Colonic mucosa (tissue), 4 donors: Measurements from ENCODE around the gene ARV1. TPM values are rescaled to one million over a fixed set of nuclear protein-coding genes. Genes with fewer than 3 reads are reported as not detected.
A peak's percentile ranks its signal among the peaks of the same experiment; 100 is the strongest.

Source experiments
- DNase-seq: peaks from one replicate; pipeline ENCODE4 v3.0.0-alpha.2; 2020
- H3K27ac ChIP-seq: fragments of 200-600 bp; one replicate; pipeline ENCODE4 v1.8.0; 2021
- H3K27me3 ChIP-seq: fragments of 200-600 bp; one replicate; pipeline ENCODE4 v1.8.0; 2021
- H3K36me3 ChIP-seq: fragments of 200-600 bp; one replicate; pipeline ENCODE4 v1.8.0; 2021
- H3K4me1 ChIP-seq: fragments of 200-600 bp; one replicate; pipeline ENCODE4 v1.8.0; 2021; ENCODE audit warnings: mild to moderate bottlenecking
- H3K4me3 ChIP-seq: fragments of 200-600 bp; one replicate; pipeline ENCODE4 v1.8.0; 2021
- H3K9ac ChIP-seq, 2 donors: one replicate each; pipeline ENCODE4 v1.7.0; 2013; ENCODE audit warnings: control low read depth in 2 of 2, low read depth in 2 of 2, low read length in 2 of 2
- H3K9me3 ChIP-seq: fragments of 200-600 bp; one replicate; pipeline ENCODE4 v1.8.0; 2021
- CTCF ChIP-seq: fragments of 200-600 bp; IDR thresholded peaks from one replicate; pipeline ENCODE4 v1.8.0; 2022; ENCODE audit warnings: antibody characterized with exemption, mild to moderate bottlenecking
- intact Hi-C: fragments of 100-400 bp; cut with DNase I; formaldehyde crosslinking; loops from one replicate; pipeline ENCODE4 v1.14.1; 2022
- total RNA-seq, 2 donors: library from RNA; stranded (reverse); fragmentation: NEBNext Ultra II Directional in 1 of 2; extraction: Animal tissue kit (Norgen Biotek cat#: 25700) in 1 of 2; gene quantifications; one replicate each; pipeline ENCODE4 v1.2.1, GENCODE V29; 2021
- donor health status: healthy.
- donor health status: DM: no; HTN: no; CAD: no.
- donor health status: DM: no; HTN: no; CAD: no.

The ARV1 gene
- total RNA-seq, 2 donors from 2014 or later: 29.3 to 39.6 TPM

- DNase-seq: no peak
- TF ChIP-seq CTCF: no peak
- intact Hi-C loops: loop anchor here (5.0 kb wide), 2 partner anchors 59 to 236 kb away; no protein-coding TSS in a partner anchor
These were observed 2.5 kb upstream of the ARV1 start for GRCh38 chr1:230976360-230976759.

GRCh38 chr1:230976825-230977747, 1.8 kb upstream of the ARV1 start:
- peak overlapping the region; percentile 76 for H3K27ac ChIP-seq
- no peaks in the 10 kb centered on the region for H3K27me3 ChIP-seq
- TF ChIP-seq CTCF: no peak
- no peaks in the 10 kb centered on the region for H3K9me3 ChIP-seq
- peaks cover 22% of the 10 kb centered on the region for H3K4me1 ChIP-seq
- intact Hi-C loops: loop anchor here (5.0 kb wide), 2 partner anchors 60 to 235 kb away; no protein-coding TSS in a partner anchor
- no peaks in the 10 kb centered on the region for H3K36me3 ChIP-seq
- DNase-seq: peak; percentile 38
- peak overlapping the region; percentile 77 for H3K4me3 ChIP-seq
- peak overlapping the region; percentile 73 to 81 for H3K9ac ChIP-seq

More at GRCh38 chr1:230976360-230976759, 2.5 kb upstream of the ARV1 start:
- no peaks in the 10 kb centered on the region for H3K36me3 ChIP-seq
- peaks cover 22% of the 10 kb centered on the region for H3K4me1 ChIP-seq
- H3K4me3 ChIP-seq: no peak overlapping the region
- no peaks in the 10 kb centered on the region for H3K27me3 ChIP-seq
- no peak overlapping the region for H3K9ac ChIP-seq
- peak overlapping the region; percentile 76 for H3K27ac ChIP-seq
- H3K9me3 ChIP-seq: no peaks in the 10 kb centered on the region

- DNase-seq: peak; percentile 45
- H3K27ac ChIP-seq: peak overlapping the region; percentile 76
- H3K9me3 ChIP-seq: no peaks in the 10 kb centered on the region
- intact Hi-C loops: loop anchor here (5.0 kb wide), 2 partner anchors 61 to 234 kb away; no protein-coding TSS in a partner anchor
- peaks cover 17% of the 10 kb centered on the region for H3K4me1 ChIP-seq
- TF ChIP-seq CTCF: no peak
- H3K9ac ChIP-seq: peak overlapping the region; percentile 73 to 81
- peak overlapping the region; percentile 77 for H3K4me3 ChIP-seq
- no peaks in the 10 kb centered on the region for H3K36me3 ChIP-seq
- no peaks in the 10 kb centered on the region for H3K27me3 ChIP-seq
These were observed 968 bp upstream of the ARV1 start for GRCh38 chr1:230977761-230978490.

- no peak for TF ChIP-seq CTCF
- H3K9me3 ChIP-seq: no peaks in the 10 kb centered on the region
- H3K9ac ChIP-seq: peak overlapping the region; percentile 67 to 81
- DNase-seq: no peak
- peak overlapping the region; percentile 76 for H3K27ac ChIP-seq
- intact Hi-C loops: loop anchor here (5.0 kb wide), 2 partner anchors 62 to 233 kb away; no protein-coding TSS in a partner anchor
- peaks cover 9% of the 10 kb centered on the region for H3K4me1 ChIP-seq
- H3K27me3 ChIP-seq: no peaks in the 10 kb centered on the region
- peak overlapping the region; percentile 77 for H3K4me3 ChIP-seq
- no peaks in the 10 kb centered on the region for H3K36me3 ChIP-seq
These were observed 459 bp downstream of the ARV1 start for GRCh38 chr1:230979389-230979716.

- no peak for TF ChIP-seq CTCF
- H3K9ac ChIP-seq: peak overlapping the region in 1 of 2 donors; percentile 81
These were observed 1.1 kb downstream of the ARV1 start for GRCh38 chr1:230979952-230980351.

More at GRCh38 chr1:230979952-230980351, 1.1 kb downstream of the ARV1 start:
- peaks cover 9% of the 10 kb centered on the region for H3K4me1 ChIP-seq
- peak overlapping the region; percentile 77 for H3K4me3 ChIP-seq
- H3K27ac ChIP-seq: no peak overlapping the region
- no peaks in the 10 kb centered on the region for H3K9me3 ChIP-seq
- no peak for DNase-seq
- H3K36me3 ChIP-seq: no peaks in the 10 kb centered on the region
- intact Hi-C loops: loop anchor here (5.0 kb wide), 2 partner anchors 63 to 232 kb away; no protein-coding TSS in a partner anchor
- no peaks in the 10 kb centered on the region for H3K27me3 ChIP-seq
